HEK293 (cell line): Measurements from ENCODE around the gene MRTFA.

Experiments used
- YY1 ChIP-seq: fragments of 450-650 bp; formaldehyde crosslinking; IDR thresholded peaks from 2 replicates; pipeline ENCODE4 v1.5.1; 2018; ENCODE audit warnings: missing biosample characterization, missing genetic modification characterization
- ZNF10 ChIP-seq: fragments of 450-650 bp; formaldehyde crosslinking; IDR thresholded peaks from 2 replicates; pipeline ENCODE4 v1.5.1; 2017; ENCODE audit warnings: missing biosample characterization, missing genetic modification characterization
- ZNF133 ChIP-seq: fragments of 450-650 bp; formaldehyde crosslinking; IDR thresholded peaks from 2 replicates; pipeline ENCODE4 v1.5.1; 2016; ENCODE audit warnings: missing biosample characterization, missing genetic modification characterization
- ZNF37A ChIP-seq: fragments of 450-650 bp; IDR thresholded peaks from 2 replicates; pipeline ENCODE4 v1.5.1; 2018; ENCODE audit warnings: missing biosample characterization, missing genetic modification characterization
- ZNF488 ChIP-seq: fragments of 450-650 bp; formaldehyde crosslinking; IDR thresholded peaks from 2 replicates; pipeline ENCODE4 v1.5.1; 2016; ENCODE audit warnings: missing biosample characterization, missing genetic modification characterization
- TF ChIP-seq, protein P1 (sequence below): fragments of 450-650 bp; formaldehyde crosslinking; IDR thresholded peaks from 2 replicates; pipeline ENCODE4 v1.5.1; 2016; ENCODE audit warnings: missing biosample characterization, missing genetic modification characterization
- TF ChIP-seq, protein P2 (sequence below): fragments of 450-650 bp; formaldehyde crosslinking; IDR thresholded peaks from 2 replicates; pipeline ENCODE4 v1.5.1; 2016; ENCODE audit warnings: missing biosample characterization, missing genetic modification characterization, low read depth
- TF ChIP-seq, protein P3 (sequence below): fragments of 450-650 bp; formaldehyde crosslinking; conservative IDR thresholded peaks from 2 replicates; pipeline ENCODE4 v1.5.1; 2016; ENCODE audit warnings: low read depth, missing biosample characterization, missing genetic modification characterization

GRCh38 chr22:40428796-40429195 lies 207.7 kb downstream of the MRTFA start:
- TF ChIP-seq ZNF133 (tag by site-specific recombination) (no peak), YY1 (tag by site-specific recombination) (no peak), ZNF37A (tag by site-specific recombination) (no peak), ZNF488 (no peak), ZNF10 (tag by site-specific recombination) (no peak)
- TF ChIP-seq, protein P1, sequence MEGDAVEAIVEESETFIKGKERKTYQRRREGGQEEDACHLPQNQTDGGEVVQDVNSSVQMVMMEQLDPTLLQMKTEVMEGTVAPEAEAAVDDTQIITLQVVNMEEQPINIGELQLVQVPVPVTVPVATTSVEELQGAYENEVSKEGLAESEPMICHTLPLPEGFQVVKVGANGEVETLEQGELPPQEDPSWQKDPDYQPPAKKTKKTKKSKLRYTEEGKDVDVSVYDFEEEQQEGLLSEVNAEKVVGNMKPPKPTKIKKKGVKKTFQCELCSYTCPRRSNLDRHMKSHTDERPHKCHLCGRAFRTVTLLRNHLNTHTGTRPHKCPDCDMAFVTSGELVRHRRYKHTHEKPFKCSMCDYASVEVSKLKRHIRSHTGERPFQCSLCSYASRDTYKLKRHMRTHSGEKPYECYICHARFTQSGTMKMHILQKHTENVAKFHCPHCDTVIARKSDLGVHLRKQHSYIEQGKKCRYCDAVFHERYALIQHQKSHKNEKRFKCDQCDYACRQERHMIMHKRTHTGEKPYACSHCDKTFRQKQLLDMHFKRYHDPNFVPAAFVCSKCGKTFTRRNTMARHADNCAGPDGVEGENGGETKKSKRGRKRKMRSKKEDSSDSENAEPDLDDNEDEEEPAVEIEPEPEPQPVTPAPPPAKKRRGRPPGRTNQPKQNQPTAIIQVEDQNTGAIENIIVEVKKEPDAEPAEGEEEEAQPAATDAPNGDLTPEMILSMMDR (tag by site-specific recombination): no peak
- TF ChIP-seq, protein P2, sequence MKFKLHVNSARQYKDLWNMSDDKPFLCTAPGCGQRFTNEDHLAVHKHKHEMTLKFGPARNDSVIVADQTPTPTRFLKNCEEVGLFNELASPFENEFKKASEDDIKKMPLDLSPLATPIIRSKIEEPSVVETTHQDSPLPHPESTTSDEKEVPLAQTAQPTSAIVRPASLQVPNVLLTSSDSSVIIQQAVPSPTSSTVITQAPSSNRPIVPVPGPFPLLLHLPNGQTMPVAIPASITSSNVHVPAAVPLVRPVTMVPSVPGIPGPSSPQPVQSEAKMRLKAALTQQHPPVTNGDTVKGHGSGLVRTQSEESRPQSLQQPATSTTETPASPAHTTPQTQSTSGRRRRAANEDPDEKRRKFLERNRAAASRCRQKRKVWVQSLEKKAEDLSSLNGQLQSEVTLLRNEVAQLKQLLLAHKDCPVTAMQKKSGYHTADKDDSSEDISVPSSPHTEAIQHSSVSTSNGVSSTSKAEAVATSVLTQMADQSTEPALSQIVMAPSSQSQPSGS (tag by site-specific recombination): no peak
- TF ChIP-seq, protein P3, sequence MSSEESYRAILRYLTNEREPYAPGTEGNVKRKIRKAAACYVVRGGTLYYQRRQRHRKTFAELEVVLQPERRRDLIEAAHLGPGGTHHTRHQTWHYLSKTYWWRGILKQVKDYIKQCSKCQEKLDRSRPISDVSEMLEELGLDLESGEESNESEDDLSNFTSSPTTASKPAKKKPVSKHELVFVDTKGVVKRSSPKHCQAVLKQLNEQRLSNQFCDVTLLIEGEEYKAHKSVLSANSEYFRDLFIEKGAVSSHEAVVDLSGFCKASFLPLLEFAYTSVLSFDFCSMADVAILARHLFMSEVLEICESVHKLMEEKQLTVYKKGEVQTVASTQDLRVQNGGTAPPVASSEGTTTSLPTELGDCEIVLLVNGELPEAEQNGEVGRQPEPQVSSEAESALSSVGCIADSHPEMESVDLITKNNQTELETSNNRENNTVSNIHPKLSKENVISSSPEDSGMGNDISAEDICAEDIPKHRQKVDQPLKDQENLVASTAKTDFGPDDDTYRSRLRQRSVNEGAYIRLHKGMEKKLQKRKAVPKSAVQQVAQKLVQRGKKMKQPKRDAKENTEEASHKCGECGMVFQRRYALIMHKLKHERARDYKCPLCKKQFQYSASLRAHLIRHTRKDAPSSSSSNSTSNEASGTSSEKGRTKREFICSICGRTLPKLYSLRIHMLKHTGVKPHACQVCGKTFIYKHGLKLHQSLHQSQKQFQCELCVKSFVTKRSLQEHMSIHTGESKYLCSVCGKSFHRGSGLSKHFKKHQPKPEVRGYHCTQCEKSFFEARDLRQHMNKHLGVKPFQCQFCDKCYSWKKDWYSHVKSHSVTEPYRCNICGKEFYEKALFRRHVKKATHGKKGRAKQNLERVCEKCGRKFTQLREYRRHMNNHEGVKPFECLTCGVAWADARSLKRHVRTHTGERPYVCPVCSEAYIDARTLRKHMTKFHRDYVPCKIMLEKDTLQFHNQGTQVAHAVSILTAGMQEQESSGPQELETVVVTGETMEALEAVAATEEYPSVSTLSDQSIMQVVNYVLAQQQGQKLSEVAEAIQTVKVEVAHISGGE (tag by site-specific recombination): no peak
